PC-3 (cell line): ENCODE measurements around the gene IRF8. TPM values are rescaled to one million over a fixed set of nuclear protein-coding genes. Genes with fewer than 3 reads are reported as not detected.

Experiments
- ATAC-seq: fragments of 200-7000 bp; cut with Tn5 transposase; 2 replicates; pipeline ENCODE4 v1.9.1; 2020; ENCODE audit warnings: mild to moderate bottlenecking, moderate library complexity
- BruUV-seq: library from RNA; stranded (reverse); fragments of 400-500 nt; replicated peaks from 2 replicates; lab custom pipeline; 2021; lab: Mats Ljungman, UMichigan
- CTCF ChIA-PET: fragments of 300-600 bp; sonication (Branson Sonifier 250); formaldehyde crosslinking; loops from one replicate; lab custom pipeline; 2022; ENCODE audit warnings: antibody characterized with exemption; lab: Charles Lee
- POLR2A ChIA-PET: fragments of 300-600 bp; sonication (Branson Sonifier 250); formaldehyde crosslinking; loops from one replicate; lab custom pipeline; 2022; ENCODE audit warnings: antibody characterized with exemption; ENCODE audit not compliant: unreplicated experiment; lab: Charles Lee
- DNase-seq: peaks from one replicate; pipeline ENCODE4 v3.0.0-alpha.2; 2015
- H2AFZ ChIP-seq: fragments of 300-600 bp; sonication (generic); 2 replicates; pipeline ENCODE4 v1.6.0; 2016; ENCODE audit warnings: antibody characterized with exemption, low read length
- H3F3A ChIP-seq: fragments of 300-600 bp; sonication (generic); one replicate; pipeline ENCODE4 v1.6.0; 2017; ENCODE audit warnings: antibody characterized with exemption, low read length, control low read depth, mild to moderate bottlenecking; ENCODE audit not compliant: unreplicated experiment
- H3K27ac ChIP-seq: fragments of 300-600 bp; sonication (generic); 2 replicates; pipeline ENCODE4 v1.5.1; 2016; ENCODE audit warnings: mild to moderate bottlenecking, low read length
- H3K27me3 ChIP-seq: fragments of 300-600 bp; sonication (generic); 2 replicates; pipeline ENCODE4 v1.6.1; 2016; ENCODE audit warnings: low read length, mixed read lengths
- H3K36me3 ChIP-seq: fragments of 300-600 bp; sonication (generic); 2 replicates; pipeline ENCODE4 v1.6.1; 2016; ENCODE audit warnings: low read depth, mixed run types, low read length, mixed read lengths
- H3K4me1 ChIP-seq: fragments of 300-600 bp; sonication (generic); 2 replicates; pipeline ENCODE4 v1.5.1; 2016; ENCODE audit warnings: low read length; ENCODE audit not compliant: insufficient read depth
- H3K4me2 ChIP-seq: fragments of 300-600 bp; sonication (generic); 2 replicates; pipeline ENCODE4 v1.6.0; 2016; ENCODE audit warnings: low read length
- H3K4me3 ChIP-seq: fragments of 300-600 bp; sonication (generic); 2 replicates; pipeline ENCODE4 v1.5.1; 2016; ENCODE audit warnings: mild to moderate bottlenecking, low read length, mixed read lengths
- H3K79me2 ChIP-seq: fragments of 300-600 bp; sonication (generic); 2 replicates; pipeline ENCODE4 v1.6.1; 2017; ENCODE audit warnings: low read length, mixed read lengths
- H3K9ac ChIP-seq: fragments of 300-600 bp; sonication (generic); 2 replicates; pipeline ENCODE4 v1.6.0; 2016; ENCODE audit warnings: mild to moderate bottlenecking, low read length
- H3K9me2 ChIP-seq: fragments of 300-600 bp; sonication (generic); replicated peaks from 2 replicates; pipeline ENCODE4 v1.6.1; 2016; ENCODE audit warnings: mixed run types, low read length, mixed read lengths
- H3K9me3 ChIP-seq: fragments of 300-600 bp; sonication (generic); 2 replicates; pipeline ENCODE4 v1.6.1; 2016; ENCODE audit warnings: low read length, mixed read lengths
- H4K20me1 ChIP-seq: fragments of 300-600 bp; sonication (generic); 2 replicates; pipeline ENCODE4 v1.6.1; 2016; ENCODE audit warnings: low read length, mixed read lengths
- EZH2 ChIP-seq: fragments of 300-600 bp; sonication (generic); IDR thresholded peaks from one replicate; pipeline ENCODE4 v1.6.1; 2017; ENCODE audit warnings: antibody characterized with exemption, mild to moderate bottlenecking, low read length; ENCODE audit not compliant: unreplicated experiment
- EZH2phosphoT487 ChIP-seq: fragments of 300-600 bp; sonication (generic); IDR thresholded peaks from 2 replicates; pipeline ENCODE4 v1.6.1; 2018; ENCODE audit warnings: mild to moderate bottlenecking, antibody characterized with exemption, low read length, borderline replicate concordance
- intact Hi-C: fragments of 100-400 bp; cut with micrococcal nuclease; formaldehyde crosslinking; loops from 2 replicates; pipeline ENCODE4 v1.9.0; 2023
- total RNA-seq: library from RNA; depleted of rRNA; stranded (reverse); fragments of >200 nt; gene quantifications from 2 replicates; pipeline ENCODE4 v1.2.3, GENCODE V29; 2014
- TF ChIP-seq, protein P1 (sequence below): fragments of 300-600 bp; sonication (generic); conservative IDR thresholded peaks from 2 replicates; pipeline ENCODE4 v1.5.1; 2017; ENCODE audit warnings: antibody characterized with exemption, low read depth, mild to moderate bottlenecking, low read length

IRF8 gene
- total RNA-seq, 1 experiment from 2014 or later, result not detected

GRCh38 chr16:85888405-85889331, 10.3 kb upstream of the IRF8 start:
- no peaks in the 10 kb centered on the region for H3K9me2 ChIP-seq

DNA sequence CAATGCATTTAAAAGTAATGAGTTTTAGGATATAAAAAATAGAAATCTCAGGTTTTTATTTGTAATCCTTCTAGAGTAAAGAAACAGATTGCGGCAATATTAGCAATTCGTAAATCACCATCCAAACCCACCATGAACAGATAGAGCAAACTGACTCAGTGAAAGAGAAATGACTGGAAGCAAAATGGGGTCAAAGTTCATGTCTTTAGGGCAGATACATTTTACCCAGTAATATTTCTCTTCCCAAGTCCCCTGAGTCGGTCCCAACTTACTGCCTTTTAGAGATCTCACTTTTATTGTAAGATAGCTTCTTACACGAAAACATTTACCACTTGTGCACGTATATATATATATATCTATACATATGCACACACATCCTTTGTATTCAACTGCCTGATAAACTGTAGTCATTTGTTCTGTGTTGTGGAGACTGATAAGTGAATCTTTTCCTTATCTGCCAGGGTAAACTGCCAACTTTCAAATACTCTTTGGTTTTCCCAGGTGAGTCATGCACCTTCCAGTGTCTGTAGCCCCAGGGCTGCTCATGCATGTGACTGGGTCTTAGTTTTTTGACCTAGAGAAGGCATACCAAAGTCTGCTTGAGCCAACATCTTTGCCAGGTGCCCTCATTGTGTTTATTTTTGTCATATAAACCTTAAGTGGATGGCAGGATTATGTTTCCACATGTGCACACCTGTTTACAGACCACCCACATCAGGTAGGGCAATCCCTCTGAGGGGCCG, 7.8 kb upstream of the IRF8 start:
- Histone ChIP-seq H3K9ac (no peak overlapping the region), H4K20me1 (no peaks in the 10 kb centered on the region), H3K79me2 (no peaks in the 10 kb centered on the region), H3K4me2 (peak overlapping the region; percentile 29; the same call in 1 of the 2 replicates), H2AFZ (no peak overlapping the region), H3K4me3 (no peak overlapping the region), H3K36me3 (no peaks in the 10 kb centered on the region), H3K9me3 (no peaks in the 10 kb centered on the region), H3K27ac (no peak overlapping the region), H3K4me1 (peaks cover 25% of the 10 kb centered on the region), H3K9me2 (no peaks in the 10 kb centered on the region), H3K27me3 (peaks cover 15% of the 10 kb centered on the region), H3F3A (no peaks in the 10 kb centered on the region)
- POLR2A ChIA-PET, result no interaction called here
- intact Hi-C loops, result loop anchor here (10.0 kb wide), 1 partner anchor 66 kb away; no protein-coding TSS in a partner anchor
- no TSS peak for BruUV-seq
- ATAC-seq (peak; percentile 66), DNase-seq (peak; percentile 81)
- CTCF ChIA-PET, result no interaction called here
- no peak for TF ChIP-seq EZH2
- TF ChIP-seq, protein P1, sequence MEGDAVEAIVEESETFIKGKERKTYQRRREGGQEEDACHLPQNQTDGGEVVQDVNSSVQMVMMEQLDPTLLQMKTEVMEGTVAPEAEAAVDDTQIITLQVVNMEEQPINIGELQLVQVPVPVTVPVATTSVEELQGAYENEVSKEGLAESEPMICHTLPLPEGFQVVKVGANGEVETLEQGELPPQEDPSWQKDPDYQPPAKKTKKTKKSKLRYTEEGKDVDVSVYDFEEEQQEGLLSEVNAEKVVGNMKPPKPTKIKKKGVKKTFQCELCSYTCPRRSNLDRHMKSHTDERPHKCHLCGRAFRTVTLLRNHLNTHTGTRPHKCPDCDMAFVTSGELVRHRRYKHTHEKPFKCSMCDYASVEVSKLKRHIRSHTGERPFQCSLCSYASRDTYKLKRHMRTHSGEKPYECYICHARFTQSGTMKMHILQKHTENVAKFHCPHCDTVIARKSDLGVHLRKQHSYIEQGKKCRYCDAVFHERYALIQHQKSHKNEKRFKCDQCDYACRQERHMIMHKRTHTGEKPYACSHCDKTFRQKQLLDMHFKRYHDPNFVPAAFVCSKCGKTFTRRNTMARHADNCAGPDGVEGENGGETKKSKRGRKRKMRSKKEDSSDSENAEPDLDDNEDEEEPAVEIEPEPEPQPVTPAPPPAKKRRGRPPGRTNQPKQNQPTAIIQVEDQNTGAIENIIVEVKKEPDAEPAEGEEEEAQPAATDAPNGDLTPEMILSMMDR, result no peak
- no peak for TF ChIP-seq EZH2phosphoT487

More at GRCh38 chr16:85888405-85889331, 10.3 kb upstream of the IRF8 start:
- H4K20me1 ChIP-seq, result no peaks in the 10 kb centered on the region
- peaks cover 30% of the 10 kb centered on the region for H3K27me3 ChIP-seq
- no peaks in the 10 kb centered on the region for H3F3A ChIP-seq
- TF ChIP-seq, protein P1, result no peak
- TF ChIP-seq EZH2 (no peak), EZH2phosphoT487 (no peak)
- H3K9ac ChIP-seq, result no peak overlapping the region
- peak; percentile 37 for ATAC-seq
- CTCF ChIA-PET, result no interaction called here
- intact Hi-C loops, result no loop called here
- H3K4me2 ChIP-seq, result peak overlapping the region; percentile 42
- no peak overlapping the region for H2AFZ ChIP-seq
- no peak overlapping the region for H3K27ac ChIP-seq
- POLR2A ChIA-PET, result no interaction called here
- peak; percentile 73 for DNase-seq
- no TSS peak for BruUV-seq
- no peak overlapping the region for H3K4me3 ChIP-seq
- H3K36me3 ChIP-seq, result no peaks in the 10 kb centered on the region
- peaks cover 25% of the 10 kb centered on the region for H3K4me1 ChIP-seq
- no peaks in the 10 kb centered on the region for H3K9me3 ChIP-seq
- no peaks in the 10 kb centered on the region for H3K79me2 ChIP-seq
